Lower leg skin (tissue), 3 donors: ENCODE data around the gene NDST1.

Experiments
- POLR2A ChIP-seq, 2 donors: fragments of 450-650 bp; IDR thresholded peaks; one replicate each; pipeline ENCODE4 v1.6.1; 2016 to 2017; ENCODE audit warnings: antibody characterized with exemption in 2 of 2, mild to moderate bottlenecking in 1 of 2, moderate library complexity in 1 of 2
- TF ChIP-seq, protein P1 (sequence below), 3 donors: fragments of 450-650 bp; IDR thresholded peaks; one replicate each; pipeline ENCODE4 v1.5.1; 2016; ENCODE audit warnings: antibody characterized with exemption in 3 of 3, mild to moderate bottlenecking in 3 of 3, moderate library complexity in 2 of 3

DNA sequence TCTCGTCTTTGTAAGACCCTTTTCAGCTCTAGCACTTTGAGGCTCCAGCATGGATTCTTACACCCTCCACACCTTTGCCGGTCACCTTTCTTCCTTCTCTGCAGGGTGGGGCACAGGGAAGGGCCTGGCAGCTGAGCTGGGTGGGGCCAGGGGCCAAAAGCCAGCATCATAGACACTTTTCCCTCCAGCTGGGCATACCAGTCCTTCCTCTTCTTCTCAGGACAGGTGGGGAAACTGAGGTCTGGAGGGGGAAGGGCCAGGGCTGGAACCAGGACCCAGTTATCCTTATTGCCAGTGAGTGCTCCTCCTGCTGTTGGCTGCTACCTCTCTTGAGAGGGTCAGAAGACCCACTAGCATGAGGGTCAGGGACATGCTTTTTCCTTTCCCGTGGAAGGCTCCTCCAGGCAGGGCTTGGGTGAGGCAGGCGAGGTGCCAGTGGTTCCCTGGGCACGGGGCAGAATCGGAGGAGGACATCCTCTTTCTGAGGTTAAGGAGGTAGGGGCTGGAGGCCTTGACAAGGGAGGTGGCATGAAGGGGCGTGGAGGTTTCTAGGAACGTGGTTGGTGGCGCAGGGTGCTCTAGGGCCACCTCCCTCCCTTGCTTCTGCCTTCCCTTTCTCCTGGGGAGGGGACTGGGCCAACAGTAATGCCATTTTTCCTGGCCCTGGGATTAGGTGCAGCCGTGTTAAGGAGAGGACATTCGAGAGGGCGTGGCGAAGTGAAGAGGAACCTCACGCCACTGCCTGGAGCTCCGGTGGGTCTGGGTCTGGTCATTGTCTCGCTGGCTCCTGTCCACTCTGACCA, at the start of gene NDST1:
- TF ChIP-seq, protein P1, sequence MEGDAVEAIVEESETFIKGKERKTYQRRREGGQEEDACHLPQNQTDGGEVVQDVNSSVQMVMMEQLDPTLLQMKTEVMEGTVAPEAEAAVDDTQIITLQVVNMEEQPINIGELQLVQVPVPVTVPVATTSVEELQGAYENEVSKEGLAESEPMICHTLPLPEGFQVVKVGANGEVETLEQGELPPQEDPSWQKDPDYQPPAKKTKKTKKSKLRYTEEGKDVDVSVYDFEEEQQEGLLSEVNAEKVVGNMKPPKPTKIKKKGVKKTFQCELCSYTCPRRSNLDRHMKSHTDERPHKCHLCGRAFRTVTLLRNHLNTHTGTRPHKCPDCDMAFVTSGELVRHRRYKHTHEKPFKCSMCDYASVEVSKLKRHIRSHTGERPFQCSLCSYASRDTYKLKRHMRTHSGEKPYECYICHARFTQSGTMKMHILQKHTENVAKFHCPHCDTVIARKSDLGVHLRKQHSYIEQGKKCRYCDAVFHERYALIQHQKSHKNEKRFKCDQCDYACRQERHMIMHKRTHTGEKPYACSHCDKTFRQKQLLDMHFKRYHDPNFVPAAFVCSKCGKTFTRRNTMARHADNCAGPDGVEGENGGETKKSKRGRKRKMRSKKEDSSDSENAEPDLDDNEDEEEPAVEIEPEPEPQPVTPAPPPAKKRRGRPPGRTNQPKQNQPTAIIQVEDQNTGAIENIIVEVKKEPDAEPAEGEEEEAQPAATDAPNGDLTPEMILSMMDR (IDR thresholded peaks at IDR 0.05) = no peak
- TF ChIP-seq POLR2A (IDR thresholded peaks at IDR 0.05) = no peak
